HG03060 (cell line): ENCODE measurements around the gene MRPS18C.

Experiments used
- ATAC-seq: cut with Tn5 transposase; IDR thresholded peaks from one replicate; pipeline ENCODE4 v1.9.1; 2021; ENCODE audit warnings: low read depth, moderate number of reproducible peaks; ENCODE audit not compliant: unreplicated experiment

The MRPS18C gene

GRCh38 chr4:83455281-83456183, at the start of gene MRPS18C, which contains the start of gene HELQ:
MRPS18C (plus strand) TSS chr4:83456058; CDS start chr4:83456078, 20 bp downstream.
HELQ (minus strand) TSS chr4:83455823; CDS start chr4:83455693, 130 bp downstream.
- peak; percentile 94 for ATAC-seq

- no peak for ATAC-seq
Measured at GRCh38 chr4:83408908-83409307, 47.0 kb upstream of the MRPS18C start.

DNA sequence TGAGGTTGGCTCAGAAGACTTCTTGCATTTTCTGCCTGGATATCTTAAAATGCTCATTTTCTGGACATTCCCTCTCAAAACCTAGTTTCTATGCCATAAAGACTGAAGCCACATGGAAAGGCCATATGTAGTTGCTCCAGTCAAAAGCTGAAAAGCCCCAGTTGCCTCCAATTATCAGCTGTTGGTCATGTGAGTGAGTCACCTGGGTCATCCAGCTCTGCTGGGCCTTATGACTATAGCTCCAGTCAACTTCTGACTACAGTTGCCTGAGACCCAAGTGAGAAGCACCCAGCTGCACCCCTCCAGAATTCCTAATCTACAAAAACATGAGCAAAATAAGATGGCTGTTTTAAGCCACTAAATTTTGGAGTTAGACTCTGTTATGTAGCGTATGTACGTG, 42.2 kb upstream of the MRPS18C start:
- ATAC-seq: no peak

GRCh38 chr4:83417566-83417965, 38.3 kb upstream of the MRPS18C start:
- ATAC-seq: no peak

DNA sequence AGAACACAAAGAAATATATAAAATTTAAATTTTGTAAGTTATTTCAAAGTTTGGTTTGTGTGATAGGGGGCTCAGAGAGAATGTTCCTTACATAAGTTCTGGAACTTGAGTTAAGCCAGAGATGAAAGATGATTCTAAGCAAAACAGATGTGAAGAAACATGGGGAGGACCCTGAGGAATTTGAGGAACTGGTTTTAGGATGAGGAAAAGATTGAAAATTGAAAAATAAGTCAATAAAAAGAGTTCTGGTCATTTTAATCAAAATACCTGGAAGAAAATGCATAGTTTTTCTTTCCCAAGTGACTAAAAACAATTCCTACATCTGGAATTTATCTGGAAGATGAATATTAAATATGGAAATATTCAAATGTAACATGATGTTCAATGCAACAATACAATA, 37.6 kb upstream of the MRPS18C start:
- no peak for ATAC-seq

GRCh38 chr4:83431200-83431599, 24.7 kb upstream of the MRPS18C start:
- no peak for ATAC-seq

GRCh38 chr4:83436680-83437079, 19.2 kb upstream of the MRPS18C start:
- ATAC-seq: no peak

DNA sequence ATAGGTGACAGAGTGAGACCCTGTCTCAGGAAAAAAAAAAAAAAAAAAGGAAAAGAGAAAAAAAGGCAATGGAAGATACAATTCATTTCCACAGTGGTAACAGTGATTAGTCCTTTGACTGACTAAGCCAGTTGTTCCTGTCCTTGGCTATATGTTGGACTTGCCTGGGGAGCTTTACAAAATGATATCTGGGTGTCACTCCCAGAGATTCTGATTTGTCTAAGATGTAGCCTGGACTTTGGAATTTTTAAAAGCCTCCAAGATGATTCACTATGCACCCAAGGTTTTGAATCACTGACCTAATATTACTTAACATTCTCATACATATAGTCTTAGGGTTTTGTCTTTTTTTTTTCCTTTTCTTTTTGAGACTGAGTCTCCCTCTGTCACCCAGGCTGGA, 17.1 kb upstream of the MRPS18C start:
- ATAC-seq: no peak

- ATAC-seq: no peak
Measured at GRCh38 chr4:83440148-83440814, 15.6 kb upstream of the MRPS18C start.

DNA sequence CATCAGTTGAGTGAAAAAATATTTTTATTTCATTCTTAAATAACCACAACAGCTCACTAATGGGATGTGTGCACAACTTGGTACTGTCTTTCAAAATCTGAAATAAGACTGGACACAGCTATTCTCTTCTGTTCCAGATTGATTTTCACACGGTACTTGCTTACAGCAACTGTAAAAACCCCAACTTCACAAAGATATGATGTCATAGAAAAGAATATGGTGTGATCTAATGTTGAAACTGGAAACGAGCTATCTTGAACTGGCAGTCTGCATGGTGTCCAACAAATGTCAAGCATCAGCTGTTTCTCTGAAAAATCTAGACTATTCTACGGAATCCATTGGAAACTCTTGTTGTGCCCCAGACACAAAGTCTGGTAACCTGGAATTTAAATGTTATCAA, 15.0 kb upstream of the MRPS18C start:
- ATAC-seq: no peak

DNA sequence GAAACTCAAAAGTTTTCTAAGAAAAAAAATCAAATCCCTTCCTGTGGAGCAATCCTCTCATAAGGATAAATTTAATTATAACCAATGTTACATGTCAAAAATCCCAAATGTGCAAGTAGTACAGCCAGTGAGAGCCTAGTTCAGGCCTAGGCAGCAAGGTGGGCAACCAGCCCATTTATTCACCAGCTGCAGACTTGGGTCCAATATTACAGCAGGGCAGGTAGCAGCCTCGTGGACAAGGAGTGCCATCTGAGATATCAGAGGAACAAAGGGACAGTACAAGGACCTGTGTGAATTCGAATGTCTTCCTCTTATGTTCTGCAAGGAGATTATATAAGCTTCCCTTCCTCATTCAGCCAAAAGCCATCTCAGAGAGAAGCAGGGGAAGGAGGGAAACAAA, 6.8 kb upstream of the MRPS18C start:
- ATAC-seq: no peak

GRCh38 chr4:83454686-83455085, 1.2 kb upstream of the MRPS18C start:
- no peak for ATAC-seq

DNA sequence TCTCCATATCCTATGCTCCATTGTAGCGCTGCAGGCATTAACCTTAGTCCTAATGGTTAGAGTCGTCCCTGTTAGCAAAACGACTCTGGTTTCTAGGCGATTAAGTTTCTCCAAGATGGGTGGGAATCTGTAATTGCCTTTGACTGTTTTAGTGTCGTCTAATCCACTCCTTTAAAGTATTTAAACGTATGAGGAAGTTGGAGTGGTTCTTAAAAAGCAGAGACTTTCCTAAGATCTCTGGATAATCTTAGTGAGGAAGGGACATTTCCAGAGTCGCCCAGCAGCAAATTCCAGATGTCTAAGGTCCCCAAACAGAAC, 285 bp downstream of the MRPS18C start:
- no peak for ATAC-seq

DNA sequence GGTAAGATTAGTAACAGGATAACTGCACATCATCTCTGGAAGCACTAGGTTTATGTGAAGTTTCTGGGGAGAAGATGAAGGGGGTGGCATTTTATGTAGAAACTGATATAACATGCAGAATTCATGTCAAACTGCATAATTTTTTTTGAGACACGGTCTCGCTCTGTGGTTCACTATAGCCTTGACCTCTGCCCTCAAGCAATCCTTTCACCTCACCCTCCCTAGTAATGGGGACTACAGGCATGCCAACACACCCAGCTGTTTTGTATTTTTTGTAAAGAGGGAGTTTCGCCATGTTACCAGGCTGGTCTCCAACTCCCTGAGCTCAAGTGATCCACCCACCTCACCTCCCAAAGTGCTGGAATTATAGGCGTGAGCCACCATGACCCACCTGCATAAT, 17.6 kb downstream of the MRPS18C start:
- no peak for ATAC-seq

- ATAC-seq: no peak
Measured at GRCh38 chr4:83473966-83474365, 18.1 kb downstream of the MRPS18C start.

- ATAC-seq: peak; percentile 86
Measured at GRCh38 chr4:83484500-83485461, 28.9 kb downstream of the MRPS18C start, which contains the start of gene ABRAXAS1. ABRAXAS1 (minus strand) TSS chr4:83485100; CDS start chr4:83485072, 28 bp downstream.

DNA sequence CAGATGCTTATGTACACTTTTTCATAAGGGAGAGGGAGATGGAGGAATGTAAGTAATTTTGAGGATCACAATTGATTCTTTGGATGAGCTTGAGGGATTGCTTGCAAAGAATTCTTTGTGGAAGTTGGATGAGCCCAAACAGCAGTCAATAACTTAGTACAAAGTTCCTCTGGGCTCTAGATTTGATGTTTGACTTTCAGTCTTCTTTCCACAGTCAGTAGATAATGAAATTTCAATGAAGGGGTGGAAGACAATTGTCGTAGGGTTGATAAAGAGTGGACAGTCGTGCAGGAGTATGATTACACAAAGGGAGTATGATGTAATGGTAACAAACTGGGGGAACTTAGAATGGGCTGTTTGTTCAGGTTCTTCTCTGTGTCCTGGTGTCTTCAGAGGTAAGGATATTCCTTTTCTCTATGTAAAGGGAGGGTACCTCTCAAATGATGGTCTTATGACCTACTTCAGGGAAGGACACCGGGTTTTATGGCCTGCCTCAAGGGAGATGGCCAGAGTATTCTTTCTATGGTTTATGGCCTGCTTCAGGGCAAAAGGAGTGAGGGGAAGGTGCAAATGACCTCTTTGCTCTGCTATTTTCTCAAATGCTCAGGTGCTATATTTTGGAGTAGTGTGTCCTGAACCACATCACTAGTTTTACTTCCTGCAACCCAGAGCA, 30.7 kb downstream of the MRPS18C start:
- no peak for ATAC-seq

DNA sequence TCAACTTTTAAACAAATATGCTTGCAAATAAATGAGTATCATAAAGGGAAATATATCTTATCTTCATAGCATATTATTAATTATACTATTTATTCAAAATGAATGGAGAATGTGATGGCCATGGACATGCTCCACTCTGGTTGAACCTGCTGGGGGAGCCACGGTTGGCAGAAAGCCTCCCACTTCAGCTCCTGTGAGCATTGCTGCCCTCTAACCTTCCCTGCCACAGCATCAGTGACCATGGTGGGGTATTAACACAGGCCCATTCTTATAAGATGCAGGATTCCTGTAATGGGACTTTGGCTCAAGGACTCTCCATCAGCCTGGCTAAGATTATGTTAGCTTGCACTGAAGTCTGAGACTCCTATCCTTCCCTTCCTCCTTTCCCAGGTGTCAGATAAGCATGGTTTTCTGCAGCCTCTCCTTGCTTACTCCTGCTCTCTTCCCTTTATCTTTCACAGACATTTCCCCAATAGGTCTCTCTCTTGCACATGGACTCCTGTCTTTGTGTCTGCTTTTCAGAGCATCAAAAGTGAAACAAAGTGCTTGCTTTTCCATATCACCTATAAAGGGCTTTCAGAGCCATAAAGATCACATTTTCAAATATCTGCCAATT, 34.0 kb downstream of the MRPS18C start:
- no peak for ATAC-seq

DNA sequence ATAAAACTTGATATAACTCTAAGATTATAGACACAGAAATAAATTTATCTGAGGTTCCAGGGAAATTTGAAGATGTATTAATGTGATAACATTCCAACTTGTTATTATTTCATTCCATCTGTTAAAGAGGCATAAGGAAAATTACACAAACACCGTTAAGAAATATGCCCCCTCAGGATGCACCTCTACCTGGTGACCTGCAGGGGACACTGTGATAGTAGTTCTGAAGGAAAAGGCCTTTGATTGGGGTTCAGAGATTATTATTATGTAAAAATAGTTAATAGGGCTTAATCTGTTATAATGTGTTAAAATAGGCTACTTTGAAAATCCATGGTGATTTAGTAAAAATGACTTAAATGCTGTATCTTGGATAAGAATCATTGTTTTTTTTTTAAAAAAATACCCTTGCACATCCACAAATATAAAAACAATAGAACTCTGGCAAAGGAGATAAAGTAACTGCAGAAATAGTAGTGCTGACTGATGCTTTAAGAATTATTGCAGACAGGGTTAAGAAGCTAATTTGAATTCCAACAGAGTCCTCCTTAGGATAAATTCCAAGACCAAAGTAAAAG, 35.1 kb downstream of the MRPS18C start:
- ATAC-seq: no peak
